ENCODE results near the gene CCR9. TPM values are rescaled to one million over a fixed set of nuclear protein-coding genes. Genes with fewer than 3 reads are reported as not detected.
"Not testable (repeated sequence)": the region's sequence is repeated elsewhere in the genome, so short reads cannot be mapped to it uniquely, and the experiment has no call there.

CCR9 gene
- total RNA-seq, 4 donors from 2014 or later = 0.17 TPM; not detected in 3

GRCh38 chr3:45842851-45843625 is 43.3 kb upstream of the CCR9 start:
- Histone ChIP-seq H3K27ac (replicated peaks in 1 of 4) (no peak overlapping the region), H3K4me3 (no peak overlapping the region), H3K36me3 (no peaks in the 10 kb centered on the region), H3K9me3 (no peaks in the 10 kb centered on the region), H3K27me3 (peaks cover 0 to 5% (median 0%) of the 10 kb centered on the region in 4 donors), H3K4me1 (peaks cover 12 to 27% (median 16%) of the 10 kb centered on the region in 4 donors)
- TF ChIP-seq POLR2AphosphoS5 (IDR thresholded peaks at IDR 0.05) = no peak
- TF ChIP-seq, protein P1, sequence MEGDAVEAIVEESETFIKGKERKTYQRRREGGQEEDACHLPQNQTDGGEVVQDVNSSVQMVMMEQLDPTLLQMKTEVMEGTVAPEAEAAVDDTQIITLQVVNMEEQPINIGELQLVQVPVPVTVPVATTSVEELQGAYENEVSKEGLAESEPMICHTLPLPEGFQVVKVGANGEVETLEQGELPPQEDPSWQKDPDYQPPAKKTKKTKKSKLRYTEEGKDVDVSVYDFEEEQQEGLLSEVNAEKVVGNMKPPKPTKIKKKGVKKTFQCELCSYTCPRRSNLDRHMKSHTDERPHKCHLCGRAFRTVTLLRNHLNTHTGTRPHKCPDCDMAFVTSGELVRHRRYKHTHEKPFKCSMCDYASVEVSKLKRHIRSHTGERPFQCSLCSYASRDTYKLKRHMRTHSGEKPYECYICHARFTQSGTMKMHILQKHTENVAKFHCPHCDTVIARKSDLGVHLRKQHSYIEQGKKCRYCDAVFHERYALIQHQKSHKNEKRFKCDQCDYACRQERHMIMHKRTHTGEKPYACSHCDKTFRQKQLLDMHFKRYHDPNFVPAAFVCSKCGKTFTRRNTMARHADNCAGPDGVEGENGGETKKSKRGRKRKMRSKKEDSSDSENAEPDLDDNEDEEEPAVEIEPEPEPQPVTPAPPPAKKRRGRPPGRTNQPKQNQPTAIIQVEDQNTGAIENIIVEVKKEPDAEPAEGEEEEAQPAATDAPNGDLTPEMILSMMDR (IDR thresholded peaks at IDR 0.05) = no peak
- intact Hi-C loops (cut with DNase I) = loop anchor here (5.0 kb wide), 1 partner anchor 81 kb away; no protein-coding TSS in a partner anchor
- WGBS = 84% methylated on average over 9 of the region's 9 CpGs
- no peak for DNase-seq (ENCODE audit: extremely low spot score)

GRCh38 chr3:45844616-45845015 is 41.7 kb upstream of the CCR9 start:
- no peak overlapping the region for H3K27ac ChIP-seq (replicated peaks in 1 of 4)
- DNase-seq (ENCODE audit: extremely low spot score) = no peak
- TF ChIP-seq, protein P1 (IDR thresholded peaks at IDR 0.05) = no peak
- peaks cover 0 to 5% (median 0%) of the 10 kb centered on the region in 4 donors for H3K27me3 ChIP-seq
- H3K9me3 ChIP-seq = no peaks in the 10 kb centered on the region
- no peak overlapping the region for H3K4me3 ChIP-seq
- intact Hi-C loops (cut with DNase I) = loop anchor here (5.0 kb wide), 1 partner anchor 82 kb away; no protein-coding TSS in a partner anchor
- 94% methylated on average over 1 of the region's 1 CpG for WGBS
- H3K36me3 ChIP-seq = no peaks in the 10 kb centered on the region
- peaks cover 16 to 24% (median 17%) of the 10 kb centered on the region in 4 donors for H3K4me1 ChIP-seq

- 78% methylated on average over 1 of the region's 1 CpG for WGBS
- intact Hi-C loops (cut with DNase I) = no loop called here
- TF ChIP-seq, protein P1 (IDR thresholded peaks at IDR 0.05) = no peak
- TF ChIP-seq POLR2AphosphoS5 (IDR thresholded peaks at IDR 0.05) (no peak), EP300 (IDR thresholded peaks at IDR 0.05) (no peak), POLR2A (IDR thresholded peaks at IDR 0.05; ENCODE audit: low read depth) (no peak)
- peaks cover 0 to 8% (median 0%) of the 10 kb centered on the region in 4 donors for H3K27me3 ChIP-seq
- H3K27ac ChIP-seq (replicated peaks in 1 of 4) = no peak overlapping the region
- H3K9me3 ChIP-seq = no peaks in the 10 kb centered on the region
- no peak overlapping the region for H3K4me3 ChIP-seq
- H3K36me3 ChIP-seq = no peaks in the 10 kb centered on the region
- H3K4me1 ChIP-seq = peaks cover 0 to 9% (median 0%) of the 10 kb centered on the region in 4 donors
- DNase-seq (ENCODE audit: extremely low spot score) = no peak
Observed at GRCh38 chr3:45848392-45848791, 38.0 kb upstream of the CCR9 start.

DNA sequence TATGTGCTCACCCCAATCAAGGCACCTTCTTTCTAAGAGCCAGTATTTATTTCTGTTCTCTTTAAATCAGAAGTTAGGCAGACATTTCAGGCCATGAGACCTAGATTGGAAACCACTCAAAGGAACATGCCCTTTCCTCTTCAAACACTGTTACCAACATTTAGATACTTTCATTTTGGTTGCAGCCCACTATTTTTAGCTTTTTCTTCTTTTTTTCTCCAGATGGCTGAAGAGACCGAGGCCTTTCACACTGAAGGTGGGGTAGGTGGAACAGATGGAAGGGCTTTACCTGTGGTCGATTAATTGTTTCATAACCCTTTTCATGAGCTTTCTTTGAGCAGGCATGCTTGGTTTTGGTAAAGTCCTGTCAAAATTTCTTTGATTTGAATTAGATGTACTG is 33.5 kb upstream of the CCR9 start:
- peaks cover 0 to 4% (median 0%) of the 10 kb centered on the region in 4 donors for H3K27me3 ChIP-seq
- WGBS = 81% methylated on average over 2 of the region's 2 CpGs
- H3K9me3 ChIP-seq = no peaks in the 10 kb centered on the region
- H3K36me3 ChIP-seq = no peaks in the 10 kb centered on the region
- no peak overlapping the region for H3K4me3 ChIP-seq
- TF ChIP-seq POLR2AphosphoS5 (IDR thresholded peaks at IDR 0.05) = no peak
- no peak for TF ChIP-seq EP300 (IDR thresholded peaks at IDR 0.05)
- TF ChIP-seq, protein P1 (IDR thresholded peaks at IDR 0.05) = no peak
- no peak for TF ChIP-seq POLR2A (IDR thresholded peaks at IDR 0.05; ENCODE audit: low read depth)
- intact Hi-C loops (cut with DNase I) = no loop called here
- H3K27ac ChIP-seq (replicated peaks in 1 of 4) = no peak overlapping the region
- DNase-seq (ENCODE audit: extremely low spot score) = no peak
- peaks cover 0 to 7% (median 0%) of the 10 kb centered on the region in 4 donors for H3K4me1 ChIP-seq

GRCh38 chr3:45856323-45856722 is 30.0 kb upstream of the CCR9 start:
- intact Hi-C loops (cut with DNase I); H3K4me1 ChIP-seq; H3K36me3 ChIP-seq; H3K27ac ChIP-seq (replicated peaks in 1 of 4); H3K9me3 ChIP-seq; H3K4me3 ChIP-seq; H3K27me3 ChIP-seq; DNase-seq (ENCODE audit: extremely low spot score): not testable (repeated sequence)
- WGBS = 78% methylated on average over 1 of the region's 1 CpG

- H3K9me3 ChIP-seq; H3K36me3 ChIP-seq; DNase-seq (ENCODE audit: extremely low spot score); H3K27ac ChIP-seq (replicated peaks in 1 of 4); H3K4me3 ChIP-seq; intact Hi-C loops (cut with DNase I); H3K4me1 ChIP-seq; H3K27me3 ChIP-seq: not testable (repeated sequence)
- WGBS = 79% methylated on average over 2 of the region's 2 CpGs
Observed at GRCh38 chr3:45857024-45857423, 29.3 kb upstream of the CCR9 start.

Data from esophagus muscularis mucosa (tissue), 4 donors.